ENCODE results near the gene PTPRU.
"Not testable (repeated sequence)": the region's sequence is repeated elsewhere in the genome, so short reads cannot be mapped to it uniquely, and the experiment has no call there.

Gene PTPRU

GRCh38 chr1:29310616-29311180 is 74.4 kb downstream of the PTPRU start:
- no peaks in the 10 kb centered on the region for H3K9me3 ChIP-seq
- no peak overlapping the region for H3K9ac ChIP-seq
- H3K4me3 ChIP-seq, result no peak overlapping the region
- H3K36me3 ChIP-seq, result no peaks in the 10 kb centered on the region; the same call in 1 of the 2 replicates
- H4K20me1 ChIP-seq, result no peaks in the 10 kb centered on the region
- H3K4me1 ChIP-seq, result no peaks in the 10 kb centered on the region
- no peak overlapping the region for H3K4me2 ChIP-seq
- no peak overlapping the region for H3K27ac ChIP-seq
- TF ChIP-seq Cebpa-rat (IDR thresholded peaks at IDR 0.05), result no peak
- no peaks in the 10 kb centered on the region for H3K27me3 ChIP-seq

- no peak overlapping the region for H3K4me3 ChIP-seq
- H3K4me2 ChIP-seq, result no peak overlapping the region
- no peak overlapping the region for H3K9ac ChIP-seq
- no peaks in the 10 kb centered on the region for H3K4me1 ChIP-seq
- no peaks in the 10 kb centered on the region; the same call in 1 of the 2 replicates for H3K36me3 ChIP-seq
- TF ChIP-seq Cebpa-rat (IDR thresholded peaks at IDR 0.05), result no peak
- H3K27ac ChIP-seq, result no peak overlapping the region
- H3K27me3 ChIP-seq, result no peaks in the 10 kb centered on the region
- no peaks in the 10 kb centered on the region for H4K20me1 ChIP-seq
- H3K9me3 ChIP-seq, result no peaks in the 10 kb centered on the region
Measured at GRCh38 chr1:29311352-29312030, 75.2 kb downstream of the PTPRU start.

- Histone ChIP-seq H3K4me2 (no peak overlapping the region), H3K27me3 (no peaks in the 10 kb centered on the region), H3K4me1 (no peaks in the 10 kb centered on the region), H3K9me3 (no peaks in the 10 kb centered on the region), H4K20me1 (no peaks in the 10 kb centered on the region), H3K27ac (no peak overlapping the region), H3K4me3 (no peak overlapping the region), H3K36me3 (no peaks in the 10 kb centered on the region), H3K9ac (no peak overlapping the region)
- TF ChIP-seq Cebpa-rat (IDR thresholded peaks at IDR 0.05), result no peak
Measured at GRCh38 chr1:29312469-29313461, 76.4 kb downstream of the PTPRU start.

- H3K9me3 ChIP-seq, H3K4me2 ChIP-seq, H3K27me3 ChIP-seq, H3K4me1 ChIP-seq, H4K20me1 ChIP-seq, H3K36me3 ChIP-seq, H3K27ac ChIP-seq, H3K9ac ChIP-seq, H3K4me3 ChIP-seq: not testable (repeated sequence)
Measured at GRCh38 chr1:29314685-29315084, 78.4 kb downstream of the PTPRU start.

- no peak overlapping the region for H3K4me3 ChIP-seq
- H3K27ac ChIP-seq, result no peak overlapping the region
- no peaks in the 10 kb centered on the region for H4K20me1 ChIP-seq
- no peak for TF ChIP-seq Cebpa-rat (IDR thresholded peaks at IDR 0.05)
- H3K36me3 ChIP-seq, result no peaks in the 10 kb centered on the region
- H3K4me2 ChIP-seq, result no peak overlapping the region
- H3K9ac ChIP-seq, result no peak overlapping the region
- no peaks in the 10 kb centered on the region for H3K9me3 ChIP-seq
- no peaks in the 10 kb centered on the region for H3K4me1 ChIP-seq
- H3K27me3 ChIP-seq, result no peaks in the 10 kb centered on the region
Measured at GRCh38 chr1:29315262-29315661, 78.9 kb downstream of the PTPRU start.

GRCh38 chr1:29315876-29316275 is 79.6 kb downstream of the PTPRU start:
- Histone ChIP-seq H3K4me3 (no peak overlapping the region), H3K27ac (no peak overlapping the region), H3K36me3 (no peaks in the 10 kb centered on the region), H4K20me1 (no peaks in the 10 kb centered on the region), H3K4me1 (no peaks in the 10 kb centered on the region), H3K9ac (no peak overlapping the region), H3K9me3 (no peaks in the 10 kb centered on the region), H3K4me2 (no peak overlapping the region), H3K27me3 (no peaks in the 10 kb centered on the region)
- no peak for TF ChIP-seq Cebpa-rat (IDR thresholded peaks at IDR 0.05)

- Histone ChIP-seq H3K4me3 (no peak overlapping the region), H3K36me3 (no peaks in the 10 kb centered on the region), H3K4me2 (no peak overlapping the region), H4K20me1 (no peaks in the 10 kb centered on the region), H3K27me3 (no peaks in the 10 kb centered on the region), H3K9me3 (no peaks in the 10 kb centered on the region), H3K9ac (no peak overlapping the region), H3K27ac (no peak overlapping the region), H3K4me1 (no peaks in the 10 kb centered on the region)
- TF ChIP-seq Cebpa-rat (IDR thresholded peaks at IDR 0.05), result no peak
Measured at GRCh38 chr1:29317063-29317915, 81.0 kb downstream of the PTPRU start.

- Histone ChIP-seq H3K36me3 (no peaks in the 10 kb centered on the region), H3K27me3 (no peaks in the 10 kb centered on the region)
Measured at GRCh38 chr1:29317916-29318530, 81.7 kb downstream of the PTPRU start.

GRCh38 chr1:29318724-29319123 is 82.4 kb downstream of the PTPRU start:
- no peak overlapping the region for H3K4me2 ChIP-seq
- no peak overlapping the region for H3K9ac ChIP-seq
- no peaks in the 10 kb centered on the region for H4K20me1 ChIP-seq
- no peak for TF ChIP-seq Cebpa-rat (IDR thresholded peaks at IDR 0.05)
- H3K9me3 ChIP-seq, result no peaks in the 10 kb centered on the region
- H3K27me3 ChIP-seq, result no peaks in the 10 kb centered on the region
- H3K36me3 ChIP-seq, result no peaks in the 10 kb centered on the region
- H3K27ac ChIP-seq, result no peak overlapping the region
- no peak overlapping the region for H3K4me3 ChIP-seq
- H3K4me1 ChIP-seq, result no peaks in the 10 kb centered on the region

More at GRCh38 chr1:29317916-29318530, 81.7 kb downstream of the PTPRU start:
- Histone ChIP-seq H3K4me1 (no peaks in the 10 kb centered on the region), H3K27ac (no peak overlapping the region), H3K4me3 (no peak overlapping the region), H3K9me3 (no peaks in the 10 kb centered on the region), H4K20me1 (no peaks in the 10 kb centered on the region), H3K9ac (no peak overlapping the region), H3K4me2 (no peak overlapping the region)
- TF ChIP-seq Cebpa-rat (IDR thresholded peaks at IDR 0.05), result no peak

Data from BLaER1 (cell line).